CD14-positive monocyte (primary cell): ENCODE results near the gene ADRM1. TPM values are rescaled to one million over a fixed set of nuclear protein-coding genes. Genes with fewer than 3 reads are reported as not detected.

ENCODE experiments used
- DNase-seq, 3 donors: peaks; one replicate each; pipeline ENCODE4 v3.0.0-alpha.2; 2011 to 2022
- H2AFZ ChIP-seq: 2 replicates; pipeline ENCODE4 v1.6.0; 2012; ENCODE audit warnings: mild to moderate bottlenecking, low read depth, low read length, inconsistent platforms; ENCODE audit not compliant: insufficient read depth, poor library complexity, severe bottlenecking
- H3K27ac ChIP-seq, 2 donors: 1 replicate in 1 of 2; 2 replicates in 1 of 2; pipeline ENCODE4 v1.5.1; 2012 to 2013; ENCODE audit warnings: low read length in 2 of 2, control low read depth in 1 of 2, inconsistent platforms in 1 of 2, low read depth in 1 of 2, mild to moderate bottlenecking in 1 of 2
- H3K27me3 ChIP-seq, 2 donors: one replicate each; pipeline versions ENCODE4 v1.6.0 to v1.6.1; 2011 to 2013; ENCODE audit warnings: low read length in 2 of 2; ENCODE audit not compliant: control insufficient read depth in 2 of 2, insufficient read depth in 2 of 2
- H3K36me3 ChIP-seq, 2 donors: replicated peaks in 1 of 2; 1 replicate in 1 of 2; 2 replicates in 1 of 2; pipeline versions ENCODE4 v1.5.1 to v1.6.1; 2012 to 2013; ENCODE audit warnings: low read length in 2 of 2, control low read depth in 1 of 2, inconsistent platforms in 1 of 2, mild to moderate bottlenecking in 1 of 2; ENCODE audit not compliant: insufficient read depth in 2 of 2, control insufficient read depth in 1 of 2
- H3K4me1 ChIP-seq, 2 donors: 1 replicate in 1 of 2; 2 replicates in 1 of 2; pipeline versions ENCODE4 v1.5.1 to v1.6.1; 2012 to 2013; ENCODE audit warnings: low read length in 2 of 2, control low read depth in 1 of 2, inconsistent platforms in 1 of 2, mild to moderate bottlenecking in 1 of 2, moderate library complexity in 1 of 2; ENCODE audit not compliant: insufficient read depth in 2 of 2, control insufficient read depth in 1 of 2
- H3K4me2 ChIP-seq: replicated peaks from 2 replicates; pipeline ENCODE3; 2012; ENCODE audit warnings: low read length, moderate library complexity, mild to moderate bottlenecking; ENCODE audit not compliant: poor library complexity, severe bottlenecking; ENCODE audit errors: extremely low read depth
- H3K4me3 ChIP-seq, 3 experiments: fragments of 200-600 bp in 1 of 3; sonication (generic) in 1 of 3; replicated peaks in 1 of 3; 1 replicate in 2 of 3; 2 replicates in 1 of 3; pipeline ENCODE4 v1.5.1; 2011 to 2013; ENCODE audit warnings: low read length in 3 of 3, mild to moderate bottlenecking in 3 of 3, control low read depth in 2 of 3, low read depth in 2 of 3, inconsistent platforms in 1 of 3, moderate library complexity in 1 of 3
- H3K79me2 ChIP-seq: 2 replicates; pipeline ENCODE4 v1.6.0; 2012; ENCODE audit warnings: mild to moderate bottlenecking, control low read depth, inconsistent platforms, low read length, moderate library complexity; ENCODE audit not compliant: insufficient read depth
- H3K9ac ChIP-seq: 2 replicates; pipeline ENCODE4 v1.6.0; 2017; ENCODE audit warnings: low read length, mild to moderate bottlenecking; ENCODE audit not compliant: insufficient read depth, poor library complexity, severe bottlenecking
- H3K9me3 ChIP-seq, 2 donors: replicated peaks in 1 of 2; 1 replicate in 1 of 2; 2 replicates in 1 of 2; pipeline versions ENCODE4 v1.5.1 to v1.6.1; 2012 to 2013; ENCODE audit warnings: low read length in 2 of 2, control low read depth in 1 of 2; ENCODE audit not compliant: control insufficient read depth in 1 of 2, insufficient read depth in 1 of 2
- H4K20me1 ChIP-seq: 2 replicates; pipeline ENCODE4 v1.6.0; 2012; ENCODE audit warnings: mild to moderate bottlenecking, low read length, control low read depth, moderate library complexity; ENCODE audit not compliant: insufficient read depth
- H3K27ac Mint-ChIP-seq, 7 donors: one replicate each; pipeline ENCODE4 v1.8.0; 2020; ENCODE audit warnings: mild to moderate bottlenecking in 7 of 7, mixed read lengths in 7 of 7, moderate library complexity in 6 of 7, inconsistent platforms in 2 of 7
- H3K27me3 Mint-ChIP-seq, 3 donors: one replicate each; pipeline ENCODE4 v1.8.0; 2021 to 2022; ENCODE audit warnings: low read depth in 3 of 3, mild to moderate bottlenecking in 3 of 3, mixed read lengths in 3 of 3, moderate library complexity in 3 of 3, inconsistent platforms in 1 of 3
- H3K36me3 Mint-ChIP-seq, 2 donors: one replicate each; pipeline ENCODE4 v1.8.0; 2020; ENCODE audit warnings: mixed read lengths in 2 of 2, inconsistent platforms in 1 of 2, mild to moderate bottlenecking in 1 of 2
- H3K4me1 Mint-ChIP-seq: one replicate; pipeline ENCODE4 v1.8.0; 2020; ENCODE audit warnings: mild to moderate bottlenecking, mixed read lengths
- H3K4me3 Mint-ChIP-seq, 2 donors: one replicate each; pipeline ENCODE4 v1.8.0; 2020; ENCODE audit warnings: mild to moderate bottlenecking in 2 of 2, mixed read lengths in 2 of 2, moderate library complexity in 1 of 2
- H3K9me3 Mint-ChIP-seq, 7 donors: one replicate each; pipeline ENCODE4 v1.8.0; 2020 to 2022; ENCODE audit warnings: mixed read lengths in 7 of 7, mild to moderate bottlenecking in 6 of 7, moderate library complexity in 6 of 7, inconsistent platforms in 2 of 7
- CTCF ChIP-seq: fragments of 200-600 bp; IDR thresholded peaks from one replicate; pipeline ENCODE4 v1.8.0; 2022; ENCODE audit warnings: antibody characterized with exemption, mild to moderate bottlenecking
- WGBS: methylation state at CpG from one replicate; pipeline ENCODE4 v1.1.5; 2013; ENCODE audit warnings: missing lambda C conversion rate; ENCODE audit not compliant: insufficient coverage; 5-methylcytosine and 5-hydroxymethylcytosine counted together
- intact Hi-C, 2 donors: fragments of 100-400 bp; cut with micrococcal nuclease; formaldehyde crosslinking; loops; one replicate each; pipeline versions ENCODE4 v1.15.0 to v1.15.1; 2023
- polyA plus RNA-seq, 3 donors: library from polyadenylated mRNA; depleted of rRNA in 1 of 3; unstranded in 2 of 3; stranded (reverse) in 1 of 3; fragments of 300-500 nt in 2 of 3; fragments of >200 nt in 1 of 3; fragmentation: Illumina TruSeq in 2 of 3; gene quantifications; 1 replicate in 2 of 3; 2 replicates in 1 of 3; pipeline ENCODE4 v1.2.3, GENCODE V29; 2012 to 2021

Gene ADRM1
- polyA plus RNA-seq, 3 donors = 63.3 to 81.5 (median 72.5) TPM

GRCh38 chr20:62319346-62319909 lies 16.6 kb downstream of the ADRM1 start:
- no peak overlapping the region for H3K4me2 ChIP-seq
- H3K9ac ChIP-seq = no peak overlapping the region
- no peaks in the 10 kb centered on the region for H3K36me3 ChIP-seq
- WGBS = 94% methylated on average over 24 of the region's 29 CpGs
- H4K20me1 ChIP-seq = no peaks in the 10 kb centered on the region
- H3K79me2 ChIP-seq = no peaks in the 10 kb centered on the region
- Mint-ChIP-seq H3K27ac (no peak overlapping the region), H3K4me3 (no peak overlapping the region), H3K36me3 (no peaks in the 10 kb centered on the region), H3K27me3 (peaks cover 0 to 2% (median 1%) of the 10 kb centered on the region in 3 donors), H3K9me3 (peaks cover 0 to 5% (median 0%) of the 10 kb centered on the region in 7 donors), H3K4me1 (no peaks in the 10 kb centered on the region)
- DNase-seq = no peak
- H2AFZ ChIP-seq = no peak overlapping the region
- H3K27ac ChIP-seq = no peak overlapping the region
- peaks cover 0 to 5% of the 10 kb centered on the region in 2 donors for H3K9me3 ChIP-seq
- no peaks in the 10 kb centered on the region for H3K27me3 ChIP-seq
- H3K4me1 ChIP-seq = no peaks in the 10 kb centered on the region
- no peak for TF ChIP-seq CTCF
- intact Hi-C loops = no loop called here
- no peak overlapping the region for H3K4me3 ChIP-seq

- Mint-ChIP-seq H3K4me1 (no peaks in the 10 kb centered on the region), H3K27ac (no peak overlapping the region), H3K27me3 (peaks cover 0 to 1% (median 0%) of the 10 kb centered on the region in 3 donors), H3K9me3 (peaks cover 0 to 5% (median 0%) of the 10 kb centered on the region in 7 donors), H3K36me3 (no peaks in the 10 kb centered on the region), H3K4me3 (no peak overlapping the region)
- no peak overlapping the region for H3K4me2 ChIP-seq
- intact Hi-C loops = no loop called here
- peaks cover 0 to 5% of the 10 kb centered on the region in 2 donors for H3K9me3 ChIP-seq
- 96% methylated on average over 18 of the region's 22 CpGs for WGBS
- H3K36me3 ChIP-seq = no peaks in the 10 kb centered on the region
- no peaks in the 10 kb centered on the region for H4K20me1 ChIP-seq
- no peak for TF ChIP-seq CTCF
- no peaks in the 10 kb centered on the region for H3K27me3 ChIP-seq
- no peak overlapping the region for H3K9ac ChIP-seq
- H3K27ac ChIP-seq = no peak overlapping the region
- no peaks in the 10 kb centered on the region for H3K79me2 ChIP-seq
- no peak overlapping the region for H2AFZ ChIP-seq
- H3K4me1 ChIP-seq = no peaks in the 10 kb centered on the region
- H3K4me3 ChIP-seq = no peak overlapping the region
- DNase-seq = no peak
Observed at GRCh38 chr20:62320581-62321354, 18.0 kb downstream of the ADRM1 start.
